Natural killer cell (primary cell): ENCODE results near the gene CNNM4. TPM values are rescaled to one million over a fixed set of nuclear protein-coding genes. Genes with fewer than 3 reads are reported as not detected.

ENCODE experiments used
- ATAC-seq, 3 donors: fragments of 150-1000 bp in 2 of 3; fragments of 200-7000 bp in 1 of 3; cut with Tn5 transposase; 1 replicate in 1 of 3; 2 replicates in 2 of 3; pipeline ENCODE4 v1.10.0; 2021; ENCODE audit warnings: mild to moderate bottlenecking in 2 of 3, moderate library complexity in 2 of 3
- DNase-seq, 2 donors: peaks; one replicate each; pipeline versions ENCODE4 v3.0.0 to v3.0.0-alpha.2; 2013 to 2021; ENCODE audit warnings: mixed read lengths in 1 of 2
- H3K27ac ChIP-seq: one replicate; pipeline ENCODE4 v1.5.1; 2013; ENCODE audit warnings: mild to moderate bottlenecking, low read length
- H3K27me3 ChIP-seq: one replicate; pipeline ENCODE4 v1.6.1; 2013; ENCODE audit warnings: low read length; ENCODE audit not compliant: control insufficient read depth, insufficient read depth
- H3K36me3 ChIP-seq: one replicate; pipeline ENCODE4 v1.6.1; 2013; ENCODE audit warnings: low read length; ENCODE audit not compliant: control insufficient read depth, insufficient read depth
- H3K4me1 ChIP-seq: one replicate; pipeline ENCODE4 v1.6.1; 2013; ENCODE audit warnings: low read length; ENCODE audit not compliant: control insufficient read depth, insufficient read depth
- H3K4me3 ChIP-seq: one replicate; pipeline ENCODE4 v1.5.1; 2013; ENCODE audit warnings: low read length
- H3K9me3 ChIP-seq: one replicate; pipeline ENCODE4 v1.6.1; 2013; ENCODE audit warnings: low read length; ENCODE audit not compliant: control insufficient read depth, insufficient read depth
- H3K27ac Mint-ChIP-seq, 2 donors: one replicate each; pipeline ENCODE4 v1.8.0; 2022; ENCODE audit warnings: mild to moderate bottlenecking in 2 of 2, mixed read lengths in 2 of 2, moderate library complexity in 1 of 2
- H3K27me3 Mint-ChIP-seq, 2 donors: one replicate each; pipeline ENCODE4 v1.8.0; 2022; ENCODE audit warnings: low read depth in 2 of 2, mixed read lengths in 2 of 2
- H3K36me3 Mint-ChIP-seq: one replicate; pipeline ENCODE4 v1.8.0; 2022; ENCODE audit warnings: mixed read lengths
- H3K4me1 Mint-ChIP-seq, 2 donors: one replicate each; pipeline ENCODE4 v1.8.0; 2022; ENCODE audit warnings: mixed read lengths in 2 of 2
- H3K4me3 Mint-ChIP-seq: one replicate; pipeline ENCODE4 v1.8.0; 2022; ENCODE audit warnings: mild to moderate bottlenecking, moderate library complexity, mixed read lengths
- H3K9me3 Mint-ChIP-seq, 2 donors: one replicate each; pipeline ENCODE4 v1.8.0; 2022; ENCODE audit warnings: mixed read lengths in 2 of 2
- CTCF ChIP-seq: fragments of 200-600 bp; IDR thresholded peaks from one replicate; pipeline ENCODE4 v1.8.0; 2022; ENCODE audit warnings: antibody characterized with exemption
- WGBS: methylation state at CpG from one replicate; pipeline ENCODE4 v1.1.7; 2013; ENCODE audit warnings: missing lambda C conversion rate; ENCODE audit not compliant: insufficient coverage; 5-methylcytosine and 5-hydroxymethylcytosine counted together
- intact Hi-C: fragments of 100-400 bp; cut with micrococcal nuclease; formaldehyde crosslinking; loops from one replicate; pipeline ENCODE4 v1.14.2; 2022
- total RNA-seq, 4 donors: library from RNA; stranded (reverse); fragments of 120-200 nt in 1 of 4; gene quantifications; one replicate each; pipeline versions ENCODE4 v1.2.3 to v1.2.4, GENCODE V29; 2013 to 2022

Gene CNNM4
- total RNA-seq, 3 donors from 2014 or later (not counting 1 experiment from before 2014, with no cell fraction given), result 9.9 to 12.1 (median 10.7) TPM

GRCh38 chr2:96856776-96857666 lies 96.3 kb downstream of the CNNM4 start:
- Mint-ChIP-seq H3K27me3 (no peaks in the 10 kb centered on the region), H3K4me1 (peaks cover 34 to 46% of the 10 kb centered on the region in 2 donors), H3K4me3 (peak overlapping the region; percentile 82), H3K36me3 (no peaks in the 10 kb centered on the region), H3K27ac (peak overlapping the region; percentile 77 to 81), H3K9me3 (no peaks in the 10 kb centered on the region)
- Histone ChIP-seq H3K27me3 (no peaks in the 10 kb centered on the region), H3K4me1 (peaks cover 36% of the 10 kb centered on the region), H3K36me3 (peaks cover 40% of the 10 kb centered on the region), H3K27ac (peak overlapping the region; percentile 83), H3K9me3 (no peaks in the 10 kb centered on the region), H3K4me3 (peak overlapping the region; percentile 77)
- ATAC-seq (no peak), DNase-seq (peak in 1 of 2 donors; percentile 57)
- WGBS, result 16% methylated on average over 27 of the region's 27 CpGs
- intact Hi-C loops, result loop anchor here (5.0 to 10.0 kb wide), 2 partner anchors 40 to 258 kb away; partner anchors contain the start of genes ANKRD36 and CNNM3
- TF ChIP-seq CTCF, result no peak

DNA sequence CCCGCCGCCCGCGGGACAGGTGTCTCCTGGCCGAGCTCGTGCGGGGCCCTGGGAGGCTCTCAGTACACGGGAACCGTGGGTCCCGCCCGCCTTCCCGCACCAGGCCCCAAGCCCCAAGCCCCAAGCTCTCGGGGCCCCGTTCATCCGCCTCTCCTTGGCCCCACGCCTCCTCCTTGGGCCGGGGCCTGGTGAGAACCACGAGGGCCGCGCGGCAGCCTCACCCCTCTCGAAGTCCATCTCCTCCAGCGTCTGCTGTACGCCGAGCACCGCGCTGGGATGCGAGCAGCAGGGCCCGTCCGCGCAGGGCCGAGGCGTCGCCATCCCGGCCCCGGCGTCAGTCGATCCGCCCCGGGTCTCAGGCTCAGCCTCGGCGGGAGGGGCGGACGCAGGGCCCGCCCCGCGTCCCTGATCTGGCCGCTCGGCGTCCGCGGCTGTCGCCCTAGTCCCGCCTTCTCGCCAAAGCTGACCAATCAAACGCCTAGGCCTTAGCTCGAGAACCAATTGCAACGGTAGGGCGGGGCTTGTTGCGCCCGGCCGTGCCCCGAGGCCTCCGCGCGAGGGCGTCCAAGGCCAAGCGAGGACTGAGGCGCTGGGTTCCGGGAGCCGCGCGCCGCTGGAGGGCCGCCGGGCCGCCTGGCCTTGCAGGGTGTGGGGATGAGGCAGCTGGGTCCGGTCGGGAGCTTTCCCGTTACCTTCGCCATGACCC lies 97.1 kb downstream of the CNNM4 start, which contains the start of gene ANKRD39:
TSS of gene ANKRD39 (minus strand) at position 350 of the 706 bp plus-strand sequence. CDS start at position 321, 29 bp downstream.
- H3K27ac Mint-ChIP-seq, result peak within 1 kb of the TSS; percentile 77 to 81
- Histone ChIP-seq H3K4me1 (peaks cover 36% of the 10 kb centered on the region), H3K27me3 (no peaks in the 10 kb centered on the region), H3K27ac (peak within 1 kb of the TSS; percentile 83), H3K4me3 (peak within 1 kb of the TSS; percentile 77), H3K9me3 (no peaks in the 10 kb centered on the region), H3K36me3 (peaks cover 37% of the 10 kb centered on the region)
- peak; percentile 98 to 100 for DNase-seq
- WGBS, result under 1% methylated on average over 81 of the region's 81 CpGs
- H3K4me3 Mint-ChIP-seq, result peak within 1 kb of the TSS; percentile 82
- peak; percentile 93 to 98 (median 93) for ATAC-seq
- no peaks in the 10 kb centered on the region for H3K9me3 Mint-ChIP-seq
- H3K27me3 Mint-ChIP-seq, result no peaks in the 10 kb centered on the region
- peak; percentile 78 for TF ChIP-seq CTCF
- intact Hi-C loops, result loop anchor here (1.0 to 10.0 kb wide), 5 partner anchors 13 to 257 kb away; partner anchors contain the start of genes ANKRD36 and CNNM3
- H3K4me1 Mint-ChIP-seq, result peaks cover 34 to 46% of the 10 kb centered on the region in 2 donors
- H3K36me3 Mint-ChIP-seq, result no peaks in the 10 kb centered on the region

DNA sequence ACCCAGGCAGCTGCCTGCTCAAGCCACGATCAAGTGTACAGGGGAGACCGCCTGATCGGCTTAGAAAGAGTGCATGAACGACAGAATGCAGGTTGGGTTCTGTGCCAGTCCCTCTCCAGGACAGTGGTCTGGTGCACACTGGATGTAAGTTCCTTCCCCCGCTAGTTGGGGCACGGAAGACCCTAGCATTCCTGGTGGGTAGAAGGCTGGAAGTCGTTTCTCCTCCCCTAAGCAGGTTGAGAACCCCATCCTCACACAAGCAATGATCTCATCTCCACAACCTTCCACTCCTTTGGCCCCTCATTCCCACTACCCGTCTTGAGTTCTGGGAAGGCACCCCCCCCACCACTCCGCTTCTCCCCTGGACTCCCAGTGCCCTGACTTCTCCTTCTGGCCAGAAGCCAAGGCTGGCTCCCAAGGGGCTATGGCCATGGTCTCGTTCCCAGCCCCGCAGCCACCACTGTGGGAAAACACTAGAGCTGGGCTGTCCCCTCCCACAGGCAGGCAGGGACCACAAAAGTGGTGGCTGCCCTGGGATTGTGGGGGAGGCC lies 98.5 kb downstream of the CNNM4 start:
- Histone ChIP-seq H3K27ac (no peak overlapping the region), H3K4me1 (peaks cover 43% of the 10 kb centered on the region), H3K9me3 (no peaks in the 10 kb centered on the region), H3K36me3 (peaks cover 39% of the 10 kb centered on the region), H3K27me3 (no peaks in the 10 kb centered on the region), H3K4me3 (no peak overlapping the region)
- H3K4me3 Mint-ChIP-seq, result peak overlapping the region; percentile 82
- no peaks in the 10 kb centered on the region for H3K27me3 Mint-ChIP-seq
- peak overlapping the region; percentile 77 to 81 for H3K27ac Mint-ChIP-seq
- TF ChIP-seq CTCF, result no peak
- peaks cover 40 to 53% of the 10 kb centered on the region in 2 donors for H3K4me1 Mint-ChIP-seq
- intact Hi-C loops, result loop anchor here (5.0 to 10.0 kb wide), 2 partner anchors 42 to 256 kb away; partner anchors contain the start of genes ANKRD36 and CNNM3
- ATAC-seq (no peak), DNase-seq (peak in 1 of 2 donors; percentile 23)
- 86% methylated on average over 11 of the region's 11 CpGs for WGBS
- no peaks in the 10 kb centered on the region for H3K9me3 Mint-ChIP-seq
- H3K36me3 Mint-ChIP-seq, result peaks cover 4% of the 10 kb centered on the region
